Neuronal stem cell (in vitro differentiated cells): ENCODE data around the gene SINHCAF.

ENCODE experiments used
- DNase-seq: peaks from one replicate; pipeline ENCODE4 v3.0.0-alpha.2; 2013; ENCODE audit warnings: low spot score
- H2AFZ ChIP-seq: one replicate; pipeline ENCODE4 v1.6.1; 2013; ENCODE audit warnings: mild to moderate bottlenecking, low read length, inconsistent platforms
- H2AK5ac ChIP-seq: 2 replicates; pipeline ENCODE4 v1.6.1; 2013; ENCODE audit warnings: low read depth, mild to moderate bottlenecking, inconsistent platforms, low read length, moderate library complexity, mixed read lengths
- H2BK120ac ChIP-seq: 2 replicates; pipeline ENCODE4 v1.6.1; 2013; ENCODE audit warnings: low read depth, mild to moderate bottlenecking, inconsistent platforms, low read length, moderate library complexity, mixed read lengths
- H2BK12ac ChIP-seq: one replicate; pipeline ENCODE4 v1.6.1; 2013; ENCODE audit warnings: low read length, inconsistent platforms
- H2BK15ac ChIP-seq: 2 replicates; pipeline ENCODE4 v1.6.1; 2013; ENCODE audit warnings: mild to moderate bottlenecking, low read length, inconsistent platforms, mixed read lengths
- H2BK5ac ChIP-seq: one replicate; pipeline ENCODE4 v1.6.1; 2013; ENCODE audit warnings: inconsistent platforms, mild to moderate bottlenecking, low read length, moderate library complexity
- H3K14ac ChIP-seq: one replicate; pipeline ENCODE4 v1.6.1; 2013; ENCODE audit warnings: low read length, inconsistent platforms
- H3K18ac ChIP-seq: 2 replicates; pipeline ENCODE4 v1.6.1; 2013; ENCODE audit warnings: low read length, inconsistent platforms
- H3K23ac ChIP-seq: 2 replicates; pipeline ENCODE4 v1.6.1; 2013; ENCODE audit warnings: low read depth, mild to moderate bottlenecking, mixed read lengths, low read length, inconsistent platforms; ENCODE audit not compliant: poor library complexity
- H3K27ac ChIP-seq: replicated peaks from 3 replicates; pipeline ENCODE4 v1.5.1; 2013; ENCODE audit warnings: low read length, inconsistent platforms
- H3K27me3 ChIP-seq, 3 experiments: 2 replicates each; pipeline ENCODE4 v1.6.1; 2013; ENCODE audit warnings: low read length in 3 of 3, mild to moderate bottlenecking in 2 of 3, inconsistent platforms in 1 of 3, low read depth in 1 of 3, mixed read lengths in 1 of 3, moderate library complexity in 1 of 3; ENCODE audit not compliant: control insufficient read depth in 3 of 3, insufficient read depth in 3 of 3
- H3K36me3 ChIP-seq, 2 donors: replicated peaks in 1 of 2; 2 replicates each; pipeline ENCODE4 v1.6.1; 2013; ENCODE audit warnings: low read length in 2 of 2; ENCODE audit not compliant: control insufficient read depth in 2 of 2, insufficient read depth in 2 of 2
- H3K4ac ChIP-seq: 2 replicates; pipeline ENCODE4 v1.6.1; 2013; ENCODE audit warnings: inconsistent platforms, mild to moderate bottlenecking, low read length, moderate library complexity
- H3K4me1 ChIP-seq, 2 donors: 1 replicate in 1 of 2; 2 replicates in 1 of 2; pipeline ENCODE4 v1.6.1; 2013; ENCODE audit warnings: low read length in 2 of 2, low read depth in 1 of 2; ENCODE audit not compliant: control insufficient read depth in 2 of 2, insufficient read depth in 1 of 2
- H3K4me2 ChIP-seq: one replicate; pipeline ENCODE4 v1.6.1; 2013; ENCODE audit warnings: mild to moderate bottlenecking, low read length, inconsistent platforms; ENCODE audit not compliant: insufficient read depth, poor library complexity, severe bottlenecking
- H3K4me3 ChIP-seq, 2 donors: 2 replicates each; pipeline ENCODE4 v1.5.1; 2013; ENCODE audit warnings: low read length in 2 of 2, mild to moderate bottlenecking in 2 of 2, inconsistent platforms in 1 of 2, moderate library complexity in 1 of 2
- H3K79me1 ChIP-seq: one replicate; pipeline ENCODE4 v1.6.1; 2013; ENCODE audit warnings: low read depth, mild to moderate bottlenecking, inconsistent platforms, low read length, moderate library complexity
- H3K9ac ChIP-seq: one replicate; pipeline ENCODE4 v1.6.1; 2013; ENCODE audit warnings: mild to moderate bottlenecking, low read depth, low read length, inconsistent platforms; ENCODE audit not compliant: poor library complexity
- H3K9me3 ChIP-seq, 2 donors: replicated peaks in 1 of 2; 2 replicates each; pipeline versions ENCODE3 to v1.6.1; 2013; ENCODE audit warnings: low read length in 2 of 2, mild to moderate bottlenecking in 2 of 2, inconsistent platforms in 1 of 2, low read depth in 1 of 2, mixed read lengths in 1 of 2, moderate library complexity in 1 of 2; ENCODE audit not compliant: control insufficient read depth in 2 of 2, insufficient read depth in 1 of 2
- H4K8ac ChIP-seq: one replicate; pipeline ENCODE4 v1.6.1; 2013; ENCODE audit warnings: low read depth, mild to moderate bottlenecking, inconsistent platforms, low read length, moderate library complexity
- H4K91ac ChIP-seq: one replicate; pipeline ENCODE4 v1.6.1; 2013; ENCODE audit warnings: low read length, low read depth, mild to moderate bottlenecking, inconsistent platforms; ENCODE audit not compliant: poor library complexity
- WGBS, 2 donors: extraction: QIAGEN DNeasy Blood & Tissue Kit; methylation state at CpG; one replicate each; pipeline ENCODE4 v1.1.7; 2013; ENCODE audit warnings: missing lambda C conversion rate in 2 of 2, mixed read lengths in 1 of 2; ENCODE audit not compliant: insufficient read length in 2 of 2, insufficient replicate concordance in 1 of 2; ENCODE audit errors: extremely low coverage in 2 of 2; 5-methylcytosine and 5-hydroxymethylcytosine counted together

The SINHCAF gene

DNA sequence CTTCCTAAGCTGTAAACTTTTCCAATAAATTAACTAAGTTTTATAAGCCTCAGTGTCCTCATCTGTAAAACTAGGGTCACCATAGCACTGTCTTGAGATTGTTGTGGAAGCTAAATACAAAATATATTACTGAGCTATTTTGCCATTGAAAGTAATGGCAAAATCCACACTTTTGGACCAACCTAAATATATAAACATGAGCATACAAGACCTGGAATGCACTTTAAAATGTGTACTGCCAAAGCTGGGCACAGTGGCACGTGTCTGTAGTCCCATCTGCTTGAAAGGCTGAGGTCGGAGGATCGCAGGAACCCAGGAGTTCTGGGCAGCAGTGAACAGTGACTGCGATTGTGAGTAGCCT is 29.8 kb upstream of the SINHCAF start:
- WGBS, 2 donors: no CpG with 5 or more reads among the region's 4 CpGs
- Histone ChIP-seq H2BK15ac (no peak overlapping the region), H3K14ac (no peak overlapping the region), H3K4ac (no peak overlapping the region), H3K18ac (no peak overlapping the region), H3K4me1 (peaks cover 7 to 13% of the 10 kb centered on the region in 2 donors), H3K27me3 (no peaks in the 10 kb centered on the region), H2AFZ (peak overlapping the region; percentile 47), H3K27ac (no peak overlapping the region), H3K79me1 (no peaks in the 10 kb centered on the region), H2BK120ac (no peak overlapping the region), H3K9me3 (no peaks in the 10 kb centered on the region), H3K4me2 (no peak overlapping the region), H3K4me3 (no peak overlapping the region), H3K9ac (no peak overlapping the region), H2BK12ac (no peak overlapping the region), H4K8ac (no peak overlapping the region), H2BK5ac (no peak overlapping the region), H4K91ac (no peak overlapping the region), H3K36me3 (no peaks in the 10 kb centered on the region), H3K23ac (no peak overlapping the region), H2AK5ac (no peak overlapping the region)
- no peak for DNase-seq

DNA sequence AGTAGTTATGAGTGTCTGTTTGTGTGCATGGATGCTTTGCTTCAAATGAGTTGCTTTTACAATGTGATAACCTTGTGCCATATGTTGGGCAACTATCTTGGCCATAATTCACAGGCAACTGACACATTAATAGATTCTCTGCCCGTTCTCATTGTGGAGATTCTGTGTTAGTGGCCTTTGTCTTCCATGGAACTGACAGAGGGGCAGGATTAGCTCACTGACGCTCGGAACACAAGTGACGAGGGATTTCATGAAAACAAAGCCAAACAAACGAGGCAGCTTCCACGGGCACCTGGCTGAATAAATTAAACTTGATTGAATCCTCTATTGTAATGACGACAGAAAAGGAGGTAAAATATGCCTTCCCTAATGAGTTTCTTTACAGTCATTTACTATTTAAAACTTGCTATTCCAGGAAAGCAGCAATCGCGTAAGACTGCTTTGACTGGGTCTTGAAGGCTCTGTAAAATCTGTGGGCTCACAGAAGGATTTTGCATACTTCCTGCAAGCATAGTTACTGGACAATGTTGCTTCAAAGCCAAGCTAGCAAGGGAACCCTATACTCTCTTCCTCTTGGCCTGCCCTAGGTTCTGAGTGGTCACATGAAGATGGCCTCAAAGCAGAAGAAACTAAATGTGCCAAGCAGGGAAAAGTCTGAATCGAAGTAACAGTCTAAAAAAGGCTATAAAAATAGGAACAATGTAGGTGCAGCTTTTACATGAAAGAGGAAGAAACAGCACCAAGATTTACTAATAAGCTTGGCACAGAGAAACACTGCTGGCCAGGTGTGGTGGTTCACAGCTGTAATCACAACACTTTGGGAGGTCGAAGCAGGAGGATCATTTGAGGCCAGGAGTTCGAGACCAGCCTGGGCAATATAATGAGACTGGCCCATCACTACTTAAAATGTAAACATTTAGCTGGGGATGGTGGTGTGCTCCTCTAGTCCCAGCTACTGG is 28.1 kb upstream of the SINHCAF start:
- Histone ChIP-seq H4K8ac (no peak overlapping the region), H2AFZ (peak overlapping the region; percentile 71), H3K18ac (peak overlapping the region; percentile 84), H2BK15ac (peak overlapping the region; percentile 83), H3K9ac (no peak overlapping the region), H3K14ac (no peak overlapping the region), H3K4me2 (peak overlapping the region; percentile 38), H4K91ac (no peak overlapping the region), H3K4me3 (no peak overlapping the region), H2BK5ac (no peak overlapping the region), H2AK5ac (no peak overlapping the region), H3K27ac (peak overlapping the region; percentile 48), H2BK120ac (no peak overlapping the region), H3K4ac (no peak overlapping the region), H3K36me3 (no peaks in the 10 kb centered on the region), H3K79me1 (no peaks in the 10 kb centered on the region), H3K27me3 (no peaks in the 10 kb centered on the region), H3K4me1 (peaks cover 7 to 13% of the 10 kb centered on the region in 2 donors), H2BK12ac (no peak overlapping the region), H3K9me3 (no peaks in the 10 kb centered on the region), H3K23ac (no peak overlapping the region)
- DNase-seq: peak; percentile 58
- no CpG with 5 or more reads among the region's 12 CpGs for WGBS, 2 donors

GRCh38 chr12:31346267-31346666 is 20.3 kb upstream of the SINHCAF start:
- no peak overlapping the region for H3K14ac ChIP-seq
- H3K36me3 ChIP-seq: no peaks in the 10 kb centered on the region
- no peak overlapping the region for H2AFZ ChIP-seq
- H2BK5ac ChIP-seq: no peak overlapping the region
- no peak overlapping the region for H3K4me2 ChIP-seq
- no CpG with 5 or more reads among the region's 9 CpGs for WGBS, 2 donors
- no peak overlapping the region for H3K9ac ChIP-seq
- H3K4ac ChIP-seq: no peak overlapping the region
- H2AK5ac ChIP-seq: no peak overlapping the region
- no peak overlapping the region for H3K23ac ChIP-seq
- no peak overlapping the region for H3K18ac ChIP-seq
- no peak overlapping the region for H2BK15ac ChIP-seq
- H3K79me1 ChIP-seq: no peaks in the 10 kb centered on the region
- H3K27me3 ChIP-seq: no peaks in the 10 kb centered on the region
- no peak overlapping the region for H2BK12ac ChIP-seq
- DNase-seq: no peak
- no peak overlapping the region for H4K91ac ChIP-seq
- no peak overlapping the region for H4K8ac ChIP-seq
- H3K4me1 ChIP-seq: no peaks in the 10 kb centered on the region
- H3K27ac ChIP-seq: no peak overlapping the region
- H3K4me3 ChIP-seq: no peak overlapping the region
- H2BK120ac ChIP-seq: no peak overlapping the region
- H3K9me3 ChIP-seq: no peaks in the 10 kb centered on the region

DNA sequence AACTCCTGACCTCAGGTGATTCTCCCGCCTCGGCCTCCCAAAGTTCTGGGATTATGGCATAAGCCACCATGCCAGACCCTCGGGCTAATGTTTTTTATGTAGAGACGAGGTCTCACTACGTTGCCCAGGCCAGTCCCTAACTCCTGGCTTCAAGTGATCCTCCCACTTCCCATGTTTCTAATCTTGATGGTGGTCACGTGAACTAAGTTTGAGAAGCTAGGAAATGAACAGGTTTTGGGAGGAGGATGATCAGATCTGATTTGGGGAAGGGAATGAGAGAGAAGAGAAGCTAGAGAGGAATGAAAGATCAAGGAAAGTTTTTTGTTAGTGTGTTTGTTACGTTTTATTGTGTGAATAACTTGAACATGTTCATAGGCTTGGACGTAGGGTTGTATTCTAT is 17.2 kb upstream of the SINHCAF start:
- no peak for DNase-seq

More for the DNA sequence above, 17.2 kb upstream of the SINHCAF start:
- Histone ChIP-seq H3K9me3 (no peaks in the 10 kb centered on the region), H3K18ac (no peak overlapping the region), H3K4me3 (no peak overlapping the region), H3K23ac (no peak overlapping the region), H2BK5ac (no peak overlapping the region), H3K27ac (no peak overlapping the region), H2BK15ac (no peak overlapping the region), H3K36me3 (no peaks in the 10 kb centered on the region), H3K27me3 (no peaks in the 10 kb centered on the region), H4K91ac (no peak overlapping the region), H2AFZ (no peak overlapping the region), H3K4me1 (no peaks in the 10 kb centered on the region), H3K79me1 (no peaks in the 10 kb centered on the region), H3K9ac (no peak overlapping the region), H3K4me2 (no peak overlapping the region), H2AK5ac (no peak overlapping the region), H2BK120ac (no peak overlapping the region), H4K8ac (no peak overlapping the region), H3K14ac (no peak overlapping the region), H2BK12ac (no peak overlapping the region), H3K4ac (no peak overlapping the region)
- 100% methylated on average over 1 to 2 of the region's 8 CpGs for WGBS, 2 donors
